SK-N-SH treated with all-trans-retinoic acid at 6 μM for 48 hours (cell line): Measurements from ENCODE around the gene JUN.

Experiments
- ATAC-seq: fragments of 200-7000 bp; cut with Tn5 transposase; 3 replicates; pipeline ENCODE4 v1.9.1; 2020; ENCODE audit warnings: mild to moderate bottlenecking, moderate library complexity
- ARNTL ChIP-seq: fragments of 450-650 bp; formaldehyde crosslinking; IDR thresholded peaks from 2 replicates; pipeline ENCODE4 v1.5.0; 2020; ENCODE audit warnings: low read depth, mild to moderate bottlenecking, moderate library complexity, borderline replicate concordance
- BACH2 ChIP-seq: fragments of 250-450 bp; sonication (Bioruptor Pico); IDR thresholded peaks from 2 replicates; pipeline ENCODE4 v1.9.0; 2021; ENCODE audit warnings: mild to moderate bottlenecking, borderline replicate concordance
- CSDC2 ChIP-seq: fragments of 250-450 bp; sonication (Bioruptor Pico); IDR thresholded peaks from 2 replicates; pipeline ENCODE4 v1.5.0; 2020; ENCODE audit warnings: mild to moderate bottlenecking, moderate library complexity
- ESRRG ChIP-seq: fragments of 250-450 bp; sonication (Bioruptor Pico); IDR thresholded peaks from 2 replicates; pipeline ENCODE4 v1.6.1; 2021; ENCODE audit warnings: mild to moderate bottlenecking
- GLIS3 ChIP-seq: fragments of 250-450 bp; sonication (Bioruptor Pico); IDR thresholded peaks from 2 replicates; pipeline ENCODE4 v1.5.0; 2020; ENCODE audit warnings: mild to moderate bottlenecking, moderate library complexity
- ISL1 ChIP-seq: fragments of 250-450 bp; sonication (Bioruptor Pico); IDR thresholded peaks from 2 replicates; pipeline ENCODE4 v2.1.2; 2022; ENCODE audit warnings: mild to moderate bottlenecking, moderate library complexity
- OSR1 ChIP-seq: fragments of 250-450 bp; sonication (Bioruptor Pico); IDR thresholded peaks from 2 replicates; pipeline ENCODE4 v1.8.0; 2022; ENCODE audit warnings: moderate library complexity, mild to moderate bottlenecking, inconsistent platforms
- PPARA ChIP-seq: fragments of 250-450 bp; sonication (Bioruptor Pico); IDR thresholded peaks from 2 replicates; pipeline ENCODE4 v1.5.0; 2020; ENCODE audit warnings: mild to moderate bottlenecking, borderline replicate concordance
- RARB ChIP-seq: fragments of 250-450 bp; sonication (Bioruptor Pico); IDR thresholded peaks from 2 replicates; pipeline ENCODE4 v1.8.0; 2021; ENCODE audit warnings: mild to moderate bottlenecking, moderate library complexity
- SNAI2 ChIP-seq: fragments of 250-450 bp; sonication (Bioruptor Pico); IDR thresholded peaks from 2 replicates; pipeline ENCODE4 v1.5.0; 2020; ENCODE audit warnings: mild to moderate bottlenecking, moderate library complexity
- TCF4 ChIP-seq: fragments of 250-450 bp; sonication (Bioruptor Pico); IDR thresholded peaks from 2 replicates; pipeline ENCODE4 v1.8.0; 2021; ENCODE audit warnings: mild to moderate bottlenecking, moderate library complexity, borderline replicate concordance
- TOX ChIP-seq: fragments of 250-450 bp; sonication (Bioruptor Pico); IDR thresholded peaks from 2 replicates; pipeline ENCODE4 v1.8.0; 2021; ENCODE audit warnings: mild to moderate bottlenecking, moderate library complexity, borderline replicate concordance
- ZC3H10 ChIP-seq: fragments of 250-450 bp; sonication (Bioruptor Pico); IDR thresholded peaks from 2 replicates; pipeline ENCODE4 v1.5.1; 2021; ENCODE audit warnings: mild to moderate bottlenecking, moderate library complexity
- ZFP3 ChIP-seq: fragments of 250-450 bp; sonication (Bioruptor Pico); IDR thresholded peaks from 2 replicates; pipeline ENCODE4 v1.5.0; 2020; ENCODE audit warnings: mild to moderate bottlenecking, moderate library complexity
- ZFP30 ChIP-seq: fragments of 450-650 bp; formaldehyde crosslinking; IDR thresholded peaks from 2 replicates; pipeline ENCODE4 v1.5.0; 2022; ENCODE audit warnings: mild to moderate bottlenecking, moderate library complexity
- ZNF565 ChIP-seq: fragments of 450-650 bp; formaldehyde crosslinking; conservative IDR thresholded peaks from 2 replicates; pipeline ENCODE4 v1.5.0; 2020; ENCODE audit warnings: low read depth, mild to moderate bottlenecking, moderate library complexity
- ZNF8 ChIP-seq: fragments of 450-650 bp; formaldehyde crosslinking; IDR thresholded peaks from 2 replicates; pipeline ENCODE4 v1.5.0; 2020; ENCODE audit warnings: mild to moderate bottlenecking, moderate library complexity
- TF ChIP-seq, protein P1 (sequence below): fragments of 250-450 bp; sonication (Bioruptor Pico); IDR thresholded peaks from 2 replicates; pipeline ENCODE4 v1.5.1; 2020; ENCODE audit warnings: low read depth, mild to moderate bottlenecking, moderate library complexity
- TF ChIP-seq, protein P2 (sequence below): fragments of 250-450 bp; sonication (Bioruptor Pico); IDR thresholded peaks from 2 replicates; pipeline ENCODE4 v1.8.0; 2021; ENCODE audit warnings: low read depth, mild to moderate bottlenecking, moderate library complexity, borderline replicate concordance
- TF ChIP-seq, protein P3 (sequence below): fragments of 250-450 bp; sonication (Bioruptor Pico); IDR thresholded peaks from 2 replicates; pipeline ENCODE4 v1.8.0; 2020; ENCODE audit warnings: mild to moderate bottlenecking, moderate library complexity, borderline replicate concordance
- TF ChIP-seq, protein P4 (sequence below): fragments of 250-450 bp; sonication (Bioruptor Pico); IDR thresholded peaks from 2 replicates; pipeline ENCODE4 v1.5.1; 2021; ENCODE audit warnings: mild to moderate bottlenecking, moderate library complexity

Gene JUN

DNA sequence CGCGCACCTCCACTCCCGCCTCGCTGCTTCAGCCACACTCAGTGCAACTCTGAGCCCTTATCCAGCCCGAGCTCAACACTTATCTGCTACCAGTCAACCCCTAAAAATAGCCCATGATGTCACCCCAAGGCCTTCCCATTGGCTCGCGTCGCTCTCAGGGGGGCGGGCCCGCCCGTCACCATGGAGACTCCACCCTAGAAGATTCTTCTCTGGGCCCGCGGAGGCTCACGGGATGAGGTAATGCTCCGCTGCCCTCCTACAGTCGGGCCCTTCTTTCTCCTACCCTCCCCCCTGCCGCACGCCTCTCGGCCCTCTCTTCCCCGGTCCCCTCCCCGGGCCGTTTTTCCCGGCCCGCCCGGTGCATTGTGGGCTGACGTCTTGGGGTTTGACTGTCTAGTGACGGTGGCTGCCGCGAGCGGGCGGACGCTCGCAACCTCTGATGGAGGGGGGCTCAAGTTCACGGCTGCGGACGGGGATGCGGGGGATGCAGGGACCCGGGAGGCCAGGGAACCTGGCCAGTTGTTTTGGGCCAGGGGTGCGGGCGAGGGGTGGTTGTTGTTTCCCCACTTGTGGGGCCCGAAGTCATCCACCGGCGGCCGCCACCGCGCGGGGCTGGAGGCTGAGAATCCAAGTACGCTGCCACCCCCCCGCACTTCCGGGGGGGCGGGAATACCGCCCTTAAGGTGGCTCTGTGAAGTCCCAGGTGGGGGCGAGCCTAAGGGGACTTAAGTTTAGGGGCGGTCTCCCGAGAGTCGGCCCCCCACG is at the start of gene JUN:
Gene JUN (minus strand): TSS at position 55 of the 765 bp plus-strand sequence. CDS start 977 bp downstream, outside the sequence.
- TF ChIP-seq ISL1 (CRISPR knock-in tag) (no peak; the same call in 1 of the 2 replicates), GLIS3 (CRISPR knock-in tag) (0 out of 2 replicates have a peak, but pooled peaks have one; percentile 71), ZNF565 (CRISPR knock-in tag) (no peak), ESRRG (0 out of 2 replicates have a peak, but pooled peaks have one; percentile 20), ZFP3 (no peak; the same call in 1 of the 2 replicates)
- TF ChIP-seq, protein P1, sequence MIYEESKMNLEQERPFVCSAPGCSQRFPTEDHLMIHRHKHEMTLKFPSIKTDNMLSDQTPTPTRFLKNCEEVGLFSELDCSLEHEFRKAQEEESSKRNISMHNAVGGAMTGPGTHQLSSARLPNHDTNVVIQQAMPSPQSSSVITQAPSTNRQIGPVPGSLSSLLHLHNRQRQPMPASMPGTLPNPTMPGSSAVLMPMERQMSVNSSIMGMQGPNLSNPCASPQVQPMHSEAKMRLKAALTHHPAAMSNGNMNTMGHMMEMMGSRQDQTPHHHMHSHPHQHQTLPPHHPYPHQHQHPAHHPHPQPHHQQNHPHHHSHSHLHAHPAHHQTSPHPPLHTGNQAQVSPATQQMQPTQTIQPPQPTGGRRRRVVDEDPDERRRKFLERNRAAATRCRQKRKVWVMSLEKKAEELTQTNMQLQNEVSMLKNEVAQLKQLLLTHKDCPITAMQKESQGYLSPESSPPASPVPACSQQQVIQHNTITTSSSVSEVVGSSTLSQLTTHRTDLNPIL: peak; percentile 72; the same call in 1 of the 2 replicates
- TF ChIP-seq, protein P2, sequence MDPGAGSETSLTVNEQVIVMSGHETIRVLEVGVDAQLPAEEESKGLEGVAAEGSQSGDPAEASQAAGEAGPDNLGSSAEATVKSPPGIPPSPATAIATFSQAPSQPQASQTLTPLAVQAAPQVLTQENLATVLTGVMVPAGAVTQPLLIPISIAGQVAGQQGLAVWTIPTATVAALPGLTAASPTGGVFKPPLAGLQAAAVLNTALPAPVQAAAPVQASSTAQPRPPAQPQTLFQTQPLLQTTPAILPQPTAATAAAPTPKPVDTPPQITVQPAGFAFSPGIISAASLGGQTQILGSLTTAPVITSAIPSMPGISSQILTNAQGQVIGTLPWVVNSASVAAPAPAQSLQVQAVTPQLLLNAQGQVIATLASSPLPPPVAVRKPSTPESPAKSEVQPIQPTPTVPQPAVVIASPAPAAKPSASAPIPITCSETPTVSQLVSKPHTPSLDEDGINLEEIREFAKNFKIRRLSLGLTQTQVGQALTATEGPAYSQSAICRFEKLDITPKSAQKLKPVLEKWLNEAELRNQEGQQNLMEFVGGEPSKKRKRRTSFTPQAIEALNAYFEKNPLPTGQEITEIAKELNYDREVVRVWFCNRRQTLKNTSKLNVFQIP: no peak
- TF ChIP-seq, protein P3, sequence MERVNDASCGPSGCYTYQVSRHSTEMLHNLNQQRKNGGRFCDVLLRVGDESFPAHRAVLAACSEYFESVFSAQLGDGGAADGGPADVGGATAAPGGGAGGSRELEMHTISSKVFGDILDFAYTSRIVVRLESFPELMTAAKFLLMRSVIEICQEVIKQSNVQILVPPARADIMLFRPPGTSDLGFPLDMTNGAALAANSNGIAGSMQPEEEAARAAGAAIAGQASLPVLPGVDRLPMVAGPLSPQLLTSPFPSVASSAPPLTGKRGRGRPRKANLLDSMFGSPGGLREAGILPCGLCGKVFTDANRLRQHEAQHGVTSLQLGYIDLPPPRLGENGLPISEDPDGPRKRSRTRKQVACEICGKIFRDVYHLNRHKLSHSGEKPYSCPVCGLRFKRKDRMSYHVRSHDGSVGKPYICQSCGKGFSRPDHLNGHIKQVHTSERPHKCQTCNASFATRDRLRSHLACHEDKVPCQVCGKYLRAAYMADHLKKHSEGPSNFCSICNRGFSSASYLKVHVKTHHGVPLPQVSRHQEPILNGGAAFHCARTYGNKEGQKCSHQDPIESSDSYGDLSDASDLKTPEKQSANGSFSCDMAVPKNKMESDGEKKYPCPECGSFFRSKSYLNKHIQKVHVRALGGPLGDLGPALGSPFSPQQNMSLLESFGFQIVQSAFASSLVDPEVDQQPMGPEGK (CRISPR knock-in tag): peak; percentile 93
- TF ChIP-seq, protein P4, sequence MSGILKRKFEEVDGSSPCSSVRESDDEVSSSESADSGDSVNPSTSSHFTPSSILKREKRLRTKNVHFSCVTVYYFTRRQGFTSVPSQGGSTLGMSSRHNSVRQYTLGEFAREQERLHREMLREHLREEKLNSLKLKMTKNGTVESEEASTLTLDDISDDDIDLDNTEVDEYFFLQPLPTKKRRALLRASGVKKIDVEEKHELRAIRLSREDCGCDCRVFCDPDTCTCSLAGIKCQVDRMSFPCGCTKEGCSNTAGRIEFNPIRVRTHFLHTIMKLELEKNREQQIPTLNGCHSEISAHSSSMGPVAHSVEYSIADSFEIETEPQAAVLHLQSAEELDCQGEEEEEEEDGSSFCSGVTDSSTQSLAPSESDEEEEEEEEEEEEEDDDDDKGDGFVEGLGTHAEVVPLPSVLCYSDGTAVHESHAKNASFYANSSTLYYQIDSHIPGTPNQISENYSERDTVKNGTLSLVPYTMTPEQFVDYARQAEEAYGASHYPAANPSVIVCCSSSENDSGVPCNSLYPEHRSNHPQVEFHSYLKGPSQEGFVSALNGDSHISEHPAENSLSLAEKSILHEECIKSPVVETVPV (CRISPR knock-in tag): 0 out of 2 replicates have a peak, but pooled peaks have one; percentile 11
- ATAC-seq: peak; percentile 78

DNA sequence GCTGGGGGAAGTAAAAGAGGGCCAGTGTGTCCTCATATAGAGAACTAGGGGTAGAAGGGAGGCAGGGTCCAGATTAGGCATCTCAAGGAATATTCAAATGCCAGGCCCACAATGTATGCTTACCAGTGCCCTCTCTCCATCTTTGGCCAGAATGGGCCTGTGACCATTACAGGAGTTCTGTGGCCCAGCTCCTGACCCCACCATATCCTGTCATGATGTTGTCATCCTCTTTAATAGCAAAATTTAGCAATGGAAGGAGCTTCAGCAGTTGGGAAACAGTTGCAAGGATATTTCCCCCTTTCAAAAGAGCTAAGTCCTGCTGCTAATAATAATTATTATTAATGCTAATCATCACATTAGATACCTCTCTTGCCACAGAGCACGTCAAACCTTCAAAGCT is 49.3 kb upstream of the JUN start:
- no peak for ATAC-seq
- TF ChIP-seq RARB (CRISPR knock-in tag): no peak
- no peak for TF ChIP-seq GLIS3 (CRISPR knock-in tag)
- TF ChIP-seq ZC3H10 (CRISPR knock-in tag): no peak
- TF ChIP-seq ZNF8 (CRISPR knock-in tag): no peak
- TF ChIP-seq SNAI2 (CRISPR knock-in tag): no peak
- no peak for TF ChIP-seq ISL1 (CRISPR knock-in tag)
- TF ChIP-seq, protein P3 (CRISPR knock-in tag): no peak
- TF ChIP-seq, protein P2: no peak
- TF ChIP-seq TOX (CRISPR knock-in tag): no peak
- TF ChIP-seq, protein P1: no peak
- TF ChIP-seq BACH2 (CRISPR knock-in tag): no peak
- TF ChIP-seq, protein P4 (CRISPR knock-in tag): no peak
- no peak for TF ChIP-seq PPARA (CRISPR knock-in tag)
- no peak for TF ChIP-seq ESRRG
- no peak for TF ChIP-seq TCF4 (CRISPR knock-in tag)
- TF ChIP-seq CSDC2: no peak
- no peak for TF ChIP-seq OSR1 (CRISPR knock-in tag)
- TF ChIP-seq ARNTL: no peak
- no peak for TF ChIP-seq ZFP30
- no peak for TF ChIP-seq ZNF565 (CRISPR knock-in tag)
- TF ChIP-seq, all 23 proteins: peak for 0
